Spleen (tissue), 7 donors: Measurements from ENCODE around the gene MOK.

ENCODE experiments used
- POLR2A ChIP-seq, 3 donors: fragments of 450-650 bp; IDR thresholded peaks; one replicate each; pipeline ENCODE4 v1.5.1; 2017; ENCODE audit warnings: antibody characterized with exemption in 3 of 3, mild to moderate bottlenecking in 1 of 3
- POLR2AphosphoS5 ChIP-seq, 3 donors: sonication (generic); formaldehyde crosslinking; IDR thresholded peaks; one replicate each; pipeline ENCODE4 v1.5.1; 2017; ENCODE audit warnings: antibody characterized with exemption in 3 of 3
- TF ChIP-seq, protein P1 (sequence below), 11 experiments: fragments of 200-600 bp in 7 of 11; fragments of 450-650 bp in 4 of 11; sonication (generic) in 4 of 11; IDR thresholded peaks in 8 of 11; conservative IDR thresholded peaks in 3 of 11; 1 replicate in 7 of 11; 2 replicates in 4 of 11; pipeline versions ENCODE4 v1.4.0 to v1.8.0; 2016 to 2021; ENCODE audit warnings: antibody characterized with exemption in 11 of 11, inconsistent platforms in 4 of 11, mild to moderate bottlenecking in 1 of 11
- donor health status: DM: no; HTN: no; CAD: no; lungs with moderate emphysema.
- donor health status: DM: no; HTN: no; CAD: no.
- donor health status: DM: no; HTN: no; CAD: no.

DNA sequence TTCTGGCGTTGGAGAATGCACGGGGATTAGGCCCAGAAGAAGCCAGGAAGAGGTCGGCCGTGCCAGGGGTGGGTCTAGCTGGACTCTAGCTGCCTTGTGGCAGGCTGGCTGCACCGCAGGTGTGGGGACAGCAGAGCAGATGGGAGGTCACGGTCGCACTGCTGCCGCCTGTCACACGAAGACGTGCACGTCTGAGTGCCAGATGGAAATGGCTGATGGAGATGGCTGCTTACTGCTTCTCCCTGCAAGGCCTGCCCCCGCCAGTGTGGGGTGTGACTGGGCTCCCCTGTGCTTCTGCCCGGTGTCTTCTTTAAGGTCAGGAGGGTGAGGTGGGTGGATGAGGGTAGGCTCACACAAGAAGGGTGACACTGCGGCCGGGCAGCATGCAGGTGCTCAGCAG is 79.0 kb downstream of the MOK start:
- TF ChIP-seq, protein P1, sequence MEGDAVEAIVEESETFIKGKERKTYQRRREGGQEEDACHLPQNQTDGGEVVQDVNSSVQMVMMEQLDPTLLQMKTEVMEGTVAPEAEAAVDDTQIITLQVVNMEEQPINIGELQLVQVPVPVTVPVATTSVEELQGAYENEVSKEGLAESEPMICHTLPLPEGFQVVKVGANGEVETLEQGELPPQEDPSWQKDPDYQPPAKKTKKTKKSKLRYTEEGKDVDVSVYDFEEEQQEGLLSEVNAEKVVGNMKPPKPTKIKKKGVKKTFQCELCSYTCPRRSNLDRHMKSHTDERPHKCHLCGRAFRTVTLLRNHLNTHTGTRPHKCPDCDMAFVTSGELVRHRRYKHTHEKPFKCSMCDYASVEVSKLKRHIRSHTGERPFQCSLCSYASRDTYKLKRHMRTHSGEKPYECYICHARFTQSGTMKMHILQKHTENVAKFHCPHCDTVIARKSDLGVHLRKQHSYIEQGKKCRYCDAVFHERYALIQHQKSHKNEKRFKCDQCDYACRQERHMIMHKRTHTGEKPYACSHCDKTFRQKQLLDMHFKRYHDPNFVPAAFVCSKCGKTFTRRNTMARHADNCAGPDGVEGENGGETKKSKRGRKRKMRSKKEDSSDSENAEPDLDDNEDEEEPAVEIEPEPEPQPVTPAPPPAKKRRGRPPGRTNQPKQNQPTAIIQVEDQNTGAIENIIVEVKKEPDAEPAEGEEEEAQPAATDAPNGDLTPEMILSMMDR (IDR thresholded peaks at IDR 0.05 in 8 of 11, conservative IDR thresholded peaks at IDR 0.05 in 3 of 11), result no peak
- TF ChIP-seq POLR2A (IDR thresholded peaks at IDR 0.05) (no peak), POLR2AphosphoS5 (IDR thresholded peaks at IDR 0.05) (peak in 1 of 3 donors; percentile 48)
